ENCODE data around the gene RFC2.
"Not testable (repeated sequence)": the region's sequence is repeated elsewhere in the genome, so short reads cannot be mapped to it uniquely, and the experiment has no call there.

The RFC2 gene

DNA sequence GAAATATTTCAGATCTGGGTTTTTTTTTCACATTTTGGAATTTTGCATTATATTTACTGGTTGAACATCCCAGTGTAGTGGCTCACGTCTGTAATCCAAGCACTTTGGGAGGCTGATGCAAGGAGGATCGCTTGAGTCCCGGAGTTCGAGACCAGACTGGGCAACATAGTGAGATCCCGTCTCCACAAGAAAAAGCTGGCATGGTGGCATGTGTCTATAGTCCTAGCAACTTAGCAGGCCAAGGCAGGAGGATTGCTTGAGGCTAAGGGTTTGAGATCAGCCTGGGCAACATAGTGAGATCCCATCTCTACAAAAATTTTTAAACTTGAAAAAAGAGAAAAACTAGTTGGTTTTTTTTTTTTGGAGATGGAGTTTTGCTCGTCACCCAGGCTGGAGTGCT, 6.0 kb downstream of the RFC2 start:
- no peak for DNase-seq (ENCODE audit: low spot score)

DNA sequence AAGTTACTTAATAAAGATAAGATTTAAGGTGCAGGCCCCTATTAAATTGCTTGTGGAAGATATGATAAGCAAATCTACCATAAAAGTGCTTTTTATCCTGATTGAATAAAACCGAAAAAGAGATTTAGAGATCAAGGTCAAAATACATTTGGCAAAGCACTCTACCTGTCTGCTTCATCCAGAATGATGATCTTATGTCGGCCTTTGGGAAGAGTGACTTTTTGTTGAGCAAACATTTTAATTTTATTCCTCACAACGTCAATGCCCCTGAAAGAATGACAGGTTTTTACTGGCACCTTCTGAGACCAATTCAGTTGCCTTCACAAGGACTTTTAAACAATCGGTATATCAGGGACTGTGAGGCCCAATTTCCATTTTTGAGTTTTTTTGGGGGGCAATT, 7.7 kb downstream of the RFC2 start:
- no peak for DNase-seq (ENCODE audit: low spot score)

DNA sequence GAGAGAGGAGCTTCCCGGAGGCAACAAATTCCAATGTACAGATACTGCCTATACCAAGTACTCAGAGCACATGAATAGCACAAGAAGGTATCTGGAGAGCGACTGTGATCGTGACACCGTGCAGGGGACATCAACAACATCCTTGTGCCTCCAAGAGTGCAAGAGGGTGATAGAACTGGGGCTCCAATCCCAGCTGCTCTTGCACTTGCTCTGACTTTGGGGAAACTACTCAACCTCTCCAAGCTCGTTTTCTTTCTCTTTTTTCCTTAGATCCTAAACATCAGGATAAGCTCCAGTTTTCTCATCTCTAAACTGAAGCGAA, 12.1 kb downstream of the RFC2 start:
- no peak for DNase-seq (ENCODE audit: low spot score)

DNA sequence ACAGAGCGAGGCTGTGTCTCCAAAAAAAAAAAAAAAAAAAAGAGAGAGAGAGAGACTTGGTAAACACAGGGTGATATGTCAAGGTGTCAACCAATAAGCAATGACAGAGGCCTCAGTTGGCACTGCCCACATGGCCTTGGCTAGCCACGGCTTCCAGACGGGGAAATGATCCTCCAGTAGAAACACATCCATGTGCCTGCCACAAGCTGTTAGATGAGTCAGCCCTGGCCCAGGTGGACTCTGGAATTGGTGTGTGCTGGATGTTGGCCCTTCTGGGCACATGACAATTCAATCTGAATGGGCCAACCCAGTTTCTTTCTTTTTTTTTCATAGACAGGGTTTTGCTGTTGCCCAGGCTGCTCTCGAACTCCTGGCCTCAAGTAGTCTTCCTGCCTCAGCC, 13.7 kb downstream of the RFC2 start:
- DNase-seq (ENCODE audit: low spot score), result no peak

DNA sequence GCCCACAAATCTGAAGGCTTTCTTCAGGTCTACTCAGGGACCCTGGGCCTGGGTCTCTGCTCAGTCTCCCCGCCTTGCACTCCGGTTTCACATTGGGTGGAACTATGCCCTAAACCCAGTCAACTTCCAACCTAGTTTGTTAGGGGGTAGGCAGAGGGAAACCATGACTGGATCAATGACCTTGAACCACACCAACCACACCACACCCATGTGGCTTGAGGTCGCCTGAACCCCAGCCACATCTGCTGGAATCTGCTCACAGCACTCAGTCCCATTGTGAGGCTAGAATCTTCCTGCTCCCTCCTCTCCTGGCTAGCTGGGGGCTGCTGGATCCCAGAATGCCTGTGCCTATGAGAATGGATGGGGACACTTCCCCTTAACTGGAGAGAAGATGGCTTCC, 17.9 kb downstream of the RFC2 start:
- DNase-seq (ENCODE audit: low spot score), result no peak

DNA sequence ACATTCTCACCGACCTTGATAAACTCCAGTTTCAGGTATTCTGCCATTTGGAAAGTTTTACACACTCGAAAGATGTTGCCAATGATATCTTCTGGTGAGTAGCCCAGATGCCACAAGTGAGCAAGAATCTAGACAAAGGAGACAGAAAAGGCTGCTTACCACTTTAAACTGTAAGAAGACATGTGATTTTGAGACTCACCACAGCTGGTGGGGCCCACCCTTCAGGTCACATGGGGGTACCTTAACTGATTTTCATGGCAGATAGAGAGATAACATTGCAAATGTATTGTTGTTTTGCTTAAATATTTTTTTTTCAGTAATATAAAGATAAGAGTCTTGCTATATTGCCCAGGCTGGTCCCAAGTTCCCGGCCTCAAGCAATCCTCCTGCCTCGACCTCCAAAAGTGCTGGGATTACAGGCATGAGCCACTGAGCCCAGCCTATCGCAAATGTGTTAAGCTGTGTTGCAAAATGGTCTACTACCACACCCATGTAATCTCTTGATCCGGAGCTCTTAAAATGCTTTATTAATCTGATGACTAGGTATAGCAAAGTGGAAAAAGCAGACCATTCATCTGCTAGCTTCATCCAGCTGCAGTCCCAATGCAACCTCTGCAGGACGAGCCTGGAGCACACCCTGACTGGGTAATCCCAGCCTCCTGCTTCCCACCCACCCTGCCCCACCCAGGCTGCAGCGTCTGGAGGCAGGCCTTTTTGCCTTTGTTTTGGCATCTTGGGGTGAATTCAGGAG, 18.5 kb downstream of the RFC2 start:
- no peak for DNase-seq (ENCODE audit: low spot score)

DNA sequence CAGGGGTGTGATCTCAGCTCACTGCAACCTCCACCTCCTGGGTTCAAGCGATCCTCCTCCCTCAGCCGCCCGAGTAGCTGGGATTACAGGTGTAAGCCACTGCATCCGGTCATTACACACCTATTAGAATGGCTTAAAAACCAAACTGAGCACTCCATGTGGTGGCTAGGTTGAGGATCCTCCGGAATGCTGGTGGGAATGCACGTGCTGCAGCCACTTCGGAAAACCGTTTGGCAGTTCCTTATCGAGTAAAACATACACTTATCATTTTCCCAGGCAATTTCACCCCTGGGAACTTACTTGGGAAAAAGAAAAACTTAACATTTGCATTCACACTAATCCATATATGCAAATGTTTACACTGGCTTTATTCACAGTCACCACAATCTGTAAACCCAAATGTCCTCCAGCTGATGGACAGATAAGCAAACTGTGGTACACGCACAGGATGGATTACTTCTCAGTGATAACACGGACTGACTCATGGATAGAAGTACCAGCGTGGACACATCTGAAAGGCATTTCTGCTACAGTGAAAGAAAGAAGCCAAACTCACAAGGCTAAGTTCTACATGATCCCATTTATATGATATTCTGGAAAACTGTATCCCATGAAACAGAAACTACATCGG, 20.4 kb downstream of the RFC2 start:
- no peak for DNase-seq (ENCODE audit: low spot score)

DNA sequence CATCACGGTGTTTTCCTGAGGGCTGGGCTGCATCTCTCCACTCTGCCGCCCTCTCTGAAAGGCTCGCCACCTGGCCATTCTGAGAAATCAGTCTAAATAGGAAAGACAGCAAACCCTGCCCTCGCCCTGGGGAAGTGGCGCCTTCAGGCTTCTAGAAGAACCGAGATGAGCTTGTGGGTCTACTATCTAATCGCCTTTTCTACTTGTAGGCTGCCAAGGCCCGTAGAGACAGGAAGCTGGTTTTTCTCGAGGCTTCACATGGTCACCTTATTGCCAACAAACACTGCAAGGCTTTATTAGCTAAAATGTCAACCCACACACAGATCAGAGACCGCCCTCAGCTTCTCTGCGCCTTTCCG, 23.0 kb downstream of the RFC2 start:
- DNase-seq (ENCODE audit: low spot score), result no peak

DNA sequence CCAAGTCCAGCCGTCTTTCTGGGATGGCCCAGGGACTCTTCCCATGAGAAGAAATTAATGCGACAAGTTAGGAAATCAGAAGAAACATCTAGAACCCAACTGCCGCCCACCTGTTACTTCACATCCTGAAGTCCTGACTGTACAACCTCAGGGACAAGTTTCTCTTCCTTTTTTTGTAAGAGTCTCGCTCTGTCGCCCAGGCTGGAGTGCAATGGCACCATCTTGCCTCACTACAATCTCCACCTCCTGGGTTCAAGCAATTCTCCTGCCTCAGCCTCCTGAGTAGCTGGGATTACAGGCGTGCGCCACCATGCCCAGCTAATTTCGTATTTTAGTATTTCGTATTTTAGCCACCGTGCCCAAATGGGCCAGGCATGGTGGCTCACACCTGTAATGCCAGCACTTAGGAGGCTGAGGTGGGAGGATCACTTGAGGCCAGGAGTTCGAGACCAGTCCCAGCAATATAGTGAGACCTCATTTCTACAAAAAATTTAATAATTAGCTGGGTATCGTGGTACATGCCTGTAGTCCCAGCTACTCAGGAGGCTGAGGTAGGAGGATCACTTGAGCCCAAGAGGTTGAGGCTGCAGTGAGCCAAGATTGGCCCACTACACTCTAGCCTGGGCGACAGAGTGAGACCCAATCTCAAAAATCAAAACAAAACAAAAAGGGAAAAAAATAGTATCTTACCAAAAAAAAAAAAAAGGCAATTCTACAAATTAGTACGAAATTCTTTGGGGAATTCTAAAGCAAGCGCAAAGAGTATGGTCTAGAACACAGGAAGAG, 23.6 kb downstream of the RFC2 start:
- no peak for DNase-seq (ENCODE audit: low spot score)

DNA sequence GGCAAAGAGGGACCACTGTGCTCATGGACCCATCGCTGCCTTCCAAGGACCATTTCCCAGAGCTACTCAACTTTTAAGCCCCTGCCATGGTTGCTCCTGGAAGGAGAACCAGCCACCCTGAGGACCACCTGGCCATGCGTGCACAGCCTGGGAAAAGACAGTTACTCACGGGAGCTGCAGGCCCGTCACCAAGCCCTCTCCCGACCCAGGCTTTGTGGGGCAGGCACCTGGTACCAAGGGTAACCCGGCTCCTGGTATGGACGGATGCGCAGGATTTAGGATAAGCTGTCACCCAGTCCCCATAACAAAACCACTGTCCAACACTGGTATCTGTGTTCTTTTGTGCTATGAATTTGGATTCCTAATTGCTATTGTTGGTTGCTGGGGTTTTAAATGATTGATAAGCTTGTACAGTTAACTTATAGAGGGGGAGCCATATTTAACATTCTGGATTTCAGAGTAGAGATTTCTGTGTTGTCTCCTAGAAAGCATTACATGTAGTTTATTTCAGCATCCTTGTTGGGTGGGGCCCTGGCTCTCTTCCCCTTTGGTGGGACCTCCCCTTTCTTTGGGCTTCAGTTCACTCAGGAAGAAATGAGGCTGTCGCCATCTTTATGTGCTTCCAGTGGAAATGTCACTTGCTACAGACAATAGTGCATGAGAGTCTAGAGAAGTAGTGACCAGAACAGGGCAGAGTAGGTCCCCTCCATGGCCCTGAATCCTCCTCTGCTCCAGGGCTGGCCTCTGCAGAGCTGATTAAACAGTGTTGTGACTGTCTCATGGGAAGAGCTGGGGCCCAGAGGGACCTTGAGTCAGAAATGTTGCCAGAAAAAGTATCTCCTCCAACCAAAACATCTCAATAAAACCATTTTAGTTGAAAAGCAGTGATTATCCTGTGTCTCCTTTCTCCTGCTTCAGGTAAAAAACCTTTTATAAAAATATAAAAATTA, 25.0 kb downstream of the RFC2 start:
- no peak for DNase-seq (ENCODE audit: low spot score)

DNA sequence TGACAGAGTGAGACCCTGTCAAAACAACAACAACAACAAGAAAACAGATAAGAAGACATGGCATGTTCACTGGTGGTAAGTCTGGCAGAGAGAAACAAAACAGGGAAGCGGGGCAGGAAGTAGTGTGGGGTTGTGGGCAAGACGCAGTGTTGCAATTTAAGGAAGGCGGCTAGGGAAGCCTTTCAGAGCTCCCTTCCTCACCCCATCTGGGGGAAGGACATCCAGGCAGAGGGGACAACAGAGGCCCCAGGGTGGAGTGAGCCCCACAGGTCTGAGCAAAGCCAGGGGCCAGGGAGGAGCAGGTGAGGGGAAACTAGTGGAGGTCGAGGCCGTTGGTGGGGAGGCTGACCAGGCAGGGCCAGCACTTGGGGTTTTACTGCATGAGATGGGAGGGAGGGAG, 27.6 kb downstream of the RFC2 start:
- DNase-seq (ENCODE audit: low spot score), result no peak

DNA sequence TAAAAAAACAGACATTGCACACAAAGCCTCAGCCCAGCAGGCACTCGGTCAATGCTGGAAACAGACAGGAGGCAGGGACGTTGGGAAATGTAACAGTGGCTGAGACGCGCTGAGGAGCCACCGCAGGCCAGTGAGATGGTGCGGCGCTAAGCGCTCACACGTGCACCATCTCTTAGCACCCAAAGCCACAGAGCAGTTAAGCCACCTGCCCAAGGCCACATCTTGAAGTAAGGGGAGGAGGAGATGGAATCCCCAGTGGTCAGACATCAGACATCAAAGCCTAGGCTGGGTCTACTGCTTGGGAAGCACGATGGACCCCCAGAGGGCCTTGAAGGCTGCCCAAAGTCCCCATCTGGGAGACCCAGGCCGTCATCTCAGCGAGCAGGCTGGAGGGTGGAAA, 28.8 kb downstream of the RFC2 start:
- DNase-seq (ENCODE audit: low spot score), result no peak

DNA sequence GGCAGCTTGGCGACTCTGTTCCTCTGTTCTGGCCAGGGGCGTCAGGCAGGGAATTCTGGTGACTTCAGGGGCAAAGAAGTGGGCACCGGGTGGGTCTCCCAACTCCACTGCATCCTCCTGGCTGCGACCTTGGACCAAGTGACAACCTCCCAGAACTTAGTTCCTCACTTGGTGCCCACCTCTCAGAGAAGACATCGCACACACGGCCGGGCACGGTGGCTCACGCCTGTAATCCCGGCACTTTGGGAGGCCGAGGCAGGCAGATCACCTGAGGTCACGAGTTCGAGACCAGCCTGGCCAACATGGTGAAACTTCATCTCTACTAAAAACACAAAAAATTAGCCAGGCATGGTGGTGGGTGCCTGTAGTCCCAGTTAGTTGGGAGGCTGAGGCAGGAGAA, 29.3 kb downstream of the RFC2 start:
- not testable (repeated sequence) for DNase-seq (ENCODE audit: low spot score)

DNA sequence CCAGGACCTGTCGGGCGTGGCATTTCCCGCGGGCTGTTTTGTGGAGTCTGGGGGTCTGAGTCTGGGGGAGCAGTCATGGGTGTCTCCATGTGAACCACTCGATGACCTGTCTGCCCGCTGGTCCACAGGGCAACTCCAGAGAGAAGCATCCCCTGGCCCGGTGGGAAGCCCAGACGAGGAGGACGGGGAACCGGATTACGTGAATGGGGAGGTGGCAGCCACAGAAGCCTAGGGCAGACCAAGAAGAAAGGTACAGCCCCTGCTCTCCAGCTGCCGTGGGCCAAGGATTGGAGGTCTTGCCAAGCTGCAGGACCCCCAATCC, 29.7 kb downstream of the RFC2 start:
- no peak for DNase-seq (ENCODE audit: low spot score)

DNA sequence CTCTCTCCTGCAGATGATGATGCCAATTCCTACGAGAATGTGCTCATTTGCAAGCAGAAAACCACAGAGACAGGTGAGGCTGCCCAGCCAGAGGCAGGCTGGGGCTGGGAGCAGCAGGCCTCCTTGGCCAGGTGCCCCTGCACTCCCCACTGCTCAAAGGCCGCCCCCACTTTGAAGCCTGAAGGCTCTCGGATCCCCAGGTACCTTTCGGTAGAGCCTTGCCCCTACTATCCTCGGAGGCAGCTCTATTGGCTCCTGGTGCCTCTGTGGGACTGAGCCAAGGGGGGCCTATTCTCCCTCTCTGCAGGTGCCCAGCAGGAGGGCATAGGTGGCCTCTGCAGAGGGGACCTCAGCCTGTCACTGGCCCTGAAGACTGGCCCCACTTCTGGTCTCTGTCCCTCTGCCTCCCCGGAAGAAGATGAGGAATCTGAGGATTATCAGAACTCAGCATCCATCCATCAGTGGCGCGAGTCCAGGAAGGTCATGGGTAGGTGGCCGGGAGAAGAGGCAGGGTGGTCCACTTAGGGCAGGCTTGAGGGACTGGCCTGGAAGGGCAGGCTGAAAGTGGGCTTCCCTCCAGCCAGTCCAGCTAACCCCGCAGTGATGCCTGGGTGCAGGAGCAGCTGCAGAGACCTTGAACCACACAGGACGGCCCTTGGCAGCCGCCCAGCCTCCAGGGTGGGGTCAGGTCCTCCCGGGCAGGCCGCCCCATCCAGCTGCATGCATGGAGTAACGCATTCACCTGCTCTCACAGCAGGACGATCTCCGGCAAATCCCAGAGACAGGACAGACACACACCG, 30.3 kb downstream of the RFC2 start:
- no peak for DNase-seq (ENCODE audit: low spot score)

DNA sequence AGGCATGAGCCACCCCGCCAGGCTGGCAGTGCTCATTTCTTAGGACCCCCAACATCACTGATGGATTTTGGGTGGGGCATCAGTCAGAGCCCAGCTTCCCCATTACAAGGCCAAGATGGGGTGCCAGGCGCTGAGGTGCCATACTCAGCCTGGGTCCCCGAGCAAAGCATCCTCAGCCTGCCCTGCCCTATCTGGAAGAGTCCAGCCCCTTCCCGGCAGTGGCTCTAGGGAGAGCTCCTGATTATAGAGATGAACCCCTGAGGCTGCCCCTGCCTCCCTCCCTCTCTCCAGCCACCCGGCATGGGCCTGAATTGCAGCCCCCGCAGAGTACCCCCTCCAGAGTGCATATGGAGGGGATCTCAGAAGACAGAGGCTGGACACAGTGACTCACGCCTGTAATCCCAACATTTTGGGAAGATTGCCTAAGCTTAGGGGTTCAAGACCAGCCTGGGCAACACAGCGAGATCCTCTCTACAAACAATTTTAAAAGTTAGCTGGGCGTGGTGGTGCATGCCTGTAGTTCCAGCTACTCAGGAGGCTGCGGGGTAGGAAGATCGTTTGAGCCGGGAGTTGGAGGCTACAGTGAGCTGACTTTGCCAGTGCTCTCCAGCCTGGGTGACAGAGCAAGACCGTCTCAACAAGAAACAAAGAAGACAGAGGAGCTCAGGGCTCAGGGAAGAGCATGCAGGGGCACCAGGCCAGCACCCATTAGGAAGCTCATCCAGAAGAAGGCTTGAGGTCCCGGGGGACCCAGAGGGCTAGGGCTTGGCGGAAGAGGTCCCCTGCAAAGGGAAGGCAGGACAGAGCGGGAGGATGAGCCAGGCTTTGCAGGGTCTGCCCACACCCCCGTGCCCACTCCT, 31.1 kb downstream of the RFC2 start:
- DNase-seq (ENCODE audit: low spot score), result no peak

DNA sequence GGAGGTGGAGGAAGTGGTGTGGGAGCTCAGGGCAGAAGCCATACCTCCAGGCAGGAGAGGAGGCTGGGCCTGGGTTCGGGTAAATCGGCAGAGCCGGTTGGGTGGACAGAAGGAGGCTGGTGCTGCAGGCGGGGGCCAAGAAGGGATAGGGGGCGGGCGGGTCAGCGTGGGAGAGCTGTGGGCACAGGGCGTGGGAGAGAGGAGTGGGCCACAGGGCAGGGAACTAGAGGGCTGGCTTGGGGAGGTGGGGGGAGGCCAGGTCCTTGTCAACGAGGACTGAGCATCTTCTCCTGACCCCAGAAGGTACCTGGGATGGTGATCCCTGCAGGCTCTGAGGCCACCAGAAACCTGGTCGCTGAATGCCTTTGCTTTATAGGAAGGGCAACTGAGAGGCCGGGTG, 32.5 kb downstream of the RFC2 start:
- DNase-seq (ENCODE audit: low spot score), result no peak

DNA sequence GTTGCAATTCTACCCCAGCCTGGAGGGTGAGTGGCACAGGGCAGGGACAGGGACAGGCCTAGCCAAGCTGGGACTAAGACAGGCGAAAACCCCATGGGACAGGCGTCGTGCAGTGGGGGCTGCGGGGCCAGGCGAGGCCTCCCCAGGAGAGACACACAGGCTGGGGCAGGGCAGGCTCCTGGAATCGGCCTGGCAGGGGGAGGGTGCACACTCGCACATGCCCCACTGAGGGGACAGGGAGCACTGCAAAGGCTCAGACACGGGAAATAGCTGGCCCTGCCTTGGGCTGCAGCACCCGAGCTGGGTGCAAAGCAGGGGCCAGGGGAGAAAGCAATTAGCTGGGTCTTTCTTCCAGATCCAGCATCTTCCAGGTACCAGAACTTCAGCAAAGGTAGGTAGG, 34.0 kb downstream of the RFC2 start:
- DNase-seq (ENCODE audit: low spot score), result no peak

DNA sequence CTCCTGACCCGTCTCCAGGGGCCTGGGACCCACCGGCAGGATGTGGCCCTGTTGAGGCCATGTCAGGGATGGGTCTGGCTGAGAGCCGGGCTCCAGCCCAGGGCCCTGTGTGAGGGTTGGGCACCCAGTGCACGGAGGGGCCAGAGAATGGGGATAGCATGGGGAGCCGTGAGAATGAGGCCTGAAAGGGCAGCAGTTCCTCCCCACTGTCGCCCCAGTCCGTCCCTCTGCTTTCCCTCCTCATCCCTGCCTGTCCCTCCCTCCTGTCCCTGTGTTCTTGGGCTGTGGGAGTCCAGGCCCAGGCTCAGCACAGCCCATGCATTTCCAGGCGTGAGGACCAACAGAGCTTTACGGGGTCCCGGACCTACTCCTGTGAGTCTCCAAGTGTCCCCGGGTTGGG, 34.8 kb downstream of the RFC2 start:
- DNase-seq (ENCODE audit: low spot score), result no peak

DNA sequence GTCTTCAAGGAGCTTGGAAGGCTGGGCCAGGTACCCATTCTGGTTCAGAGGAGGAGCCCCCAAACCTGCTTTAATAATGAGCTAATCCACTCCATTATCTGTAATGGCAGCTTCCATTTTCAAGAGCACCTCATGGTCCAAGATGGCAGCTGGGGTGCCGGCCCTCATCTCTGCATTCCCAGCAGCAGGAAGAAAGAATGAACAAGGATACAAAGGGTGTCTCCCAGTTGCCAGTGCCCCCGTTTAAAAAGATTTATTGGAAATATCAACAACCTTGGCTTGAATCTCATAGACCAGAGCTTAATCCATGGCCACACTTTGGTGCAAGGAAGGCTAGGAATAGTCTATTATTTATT, 35.9 kb downstream of the RFC2 start:
- no peak for DNase-seq (ENCODE audit: low spot score)

Data from kidney capillary endothelial cell (primary cell).